ENCODE results near the gene ZNF385D. TPM values are rescaled to one million over a fixed set of nuclear protein-coding genes. Genes with fewer than 3 reads are reported as not detected.

The ZNF385D gene
- polyA plus RNA-seq, 1 of the 3 experiments (the other 2 are of a cell fraction): 1.8 TPM

GRCh38 chr3:21722301-21722700 is 28.7 kb downstream of the ZNF385D start:
- no peaks in the 10 kb centered on the region for H3K9me3 ChIP-seq
- 73% methylated on average over 4 of the region's 4 CpGs for WGBS (ENCODE audit: low lambda C conversion rate)
- no peak for TF ChIP-seq EP300 (IDR thresholded peaks at IDR 0.05; ENCODE audit: borderline replicate concordance in 1 of 2, low read depth in 1 of 2, low read length in 1 of 2)
- TF ChIP-seq MXI1 (IDR thresholded peaks at IDR 0.05; ENCODE audit: low read depth, low read length): no peak
- TF ChIP-seq FOXJ3 (CRISPR knock-in tag; IDR thresholded peaks at IDR 0.05): no peak
- no peaks in the 10 kb centered on the region for H3K9me2 ChIP-seq
- DNase-seq: no peak
- H3K27ac ChIP-seq (ENCODE audit: low read depth in 2 of 2, low read length in 1 of 2): no peak overlapping the region
- H3K27me3 ChIP-seq (ENCODE audit: insufficient read depth): no peaks in the 10 kb centered on the region
- CTCF ChIA-PET: interaction anchor here (1.0 to 1.6 kb wide), 2 partner anchors 17 to 18 kb away, joined by 3 to 5 read pairs; no protein-coding TSS in a partner anchor
- peaks cover 0 to 10% of the 10 kb centered on the region in 2 experiments; a peak in 2 of 4 replicates for H3K4me1 ChIP-seq (ENCODE audit: control insufficient read depth in 1 of 2, insufficient read depth in 2 of 2, low read depth in 1 of 2, low read length in 1 of 2)
- no peaks in the 10 kb centered on the region for H3K36me3 ChIP-seq (replicated peaks in 1 of 2; ENCODE audit: control insufficient read depth in 1 of 2, insufficient read depth in 2 of 2, low read length in 1 of 2)
- POLR2A ChIA-PET: no interaction called here
- H3F3A ChIP-seq (replicated peaks; ENCODE audit: insufficient read depth): peaks cover 16% of the 10 kb centered on the region
- no peaks in the 10 kb centered on the region for H3K79me2 ChIP-seq (ENCODE audit: insufficient read depth)
- no peak overlapping the region for H3K4me2 ChIP-seq
- H3K9ac ChIP-seq: no peak overlapping the region
- H2AFZ ChIP-seq (ENCODE audit: low read depth): no peak overlapping the region
- no peaks in the 10 kb centered on the region for H4K20me1 ChIP-seq (ENCODE audit: insufficient read depth)
- no peak overlapping the region for H3K4me3 ChIP-seq (ENCODE audit: low read depth in 2 of 2, low read length in 1 of 2)

GRCh38 chr3:21718943-21719591 is 31.9 kb downstream of the ZNF385D start:
- CTCF ChIA-PET: no interaction called here
- Histone ChIP-seq H3K79me2 (ENCODE audit: insufficient read depth) (no peaks in the 10 kb centered on the region), H2AFZ (ENCODE audit: low read depth) (no peak overlapping the region), H3K27ac (ENCODE audit: low read depth in 2 of 2, low read length in 1 of 2) (peak overlapping the region in 1 of 2 experiments; percentile 92; a peak in 3 of 4 replicates), H3K4me1 (ENCODE audit: control insufficient read depth in 1 of 2, insufficient read depth in 2 of 2, low read depth in 1 of 2, low read length in 1 of 2) (peaks cover 0 to 10% of the 10 kb centered on the region in 2 experiments; a peak in 2 of 4 replicates), H3K9me3 (no peaks in the 10 kb centered on the region), H3K4me2 (0 out of 2 replicates have a peak overlapping the region, but pooled peaks have one; percentile 32), H3F3A (replicated peaks; ENCODE audit: insufficient read depth) (peaks cover 17% of the 10 kb centered on the region), H3K9me2 (no peaks in the 10 kb centered on the region), H3K27me3 (ENCODE audit: insufficient read depth) (no peaks in the 10 kb centered on the region), H4K20me1 (ENCODE audit: insufficient read depth) (no peaks in the 10 kb centered on the region), H3K36me3 (replicated peaks in 1 of 2; ENCODE audit: control insufficient read depth in 1 of 2, insufficient read depth in 2 of 2, low read length in 1 of 2) (no peaks in the 10 kb centered on the region), H3K9ac (no peak overlapping the region), H3K4me3 (ENCODE audit: low read depth in 2 of 2, low read length in 1 of 2) (no peak overlapping the region)
- TF ChIP-seq GATA2 (CRISPR knock-in tag; IDR thresholded peaks at IDR 0.05) (no peak), ELF1 (IDR thresholded peaks at IDR 0.05) (no peak), SIN3A (IDR thresholded peaks at IDR 0.05; ENCODE audit: borderline replicate concordance, low read depth, low read length) (no peak), TAF1 (IDR thresholded peaks at IDR 0.05; ENCODE audit: borderline replicate concordance, low read depth, low read length) (no peak), JUND (IDR thresholded peaks at IDR 0.05) (no peak), NFIC (IDR thresholded peaks at IDR 0.05; ENCODE audit: borderline replicate concordance) (no peak), NRF1 (IDR thresholded peaks at IDR 0.05; ENCODE audit: low read depth, low read length) (no peak)
- POLR2A ChIA-PET: no interaction called here
- 90% methylated on average over 6 of the region's 6 CpGs for WGBS (ENCODE audit: low lambda C conversion rate)
- DNase-seq: no peak

- peaks cover 17% of the 10 kb centered on the region for H3F3A ChIP-seq (replicated peaks; ENCODE audit: insufficient read depth)
- H3K9me3 ChIP-seq: no peaks in the 10 kb centered on the region
- H4K20me1 ChIP-seq (ENCODE audit: insufficient read depth): no peaks in the 10 kb centered on the region
- H3K27ac ChIP-seq (ENCODE audit: low read depth in 2 of 2, low read length in 1 of 2): peak overlapping the region; percentile 53 to 92; a peak in 3 of 4 replicates
- POLR2A ChIA-PET: no interaction called here
- H3K9ac ChIP-seq: peak overlapping the region; percentile 37; the same call in 1 of the 2 replicates
- H3K4me2 ChIP-seq: peak overlapping the region; percentile 32; the same call in 1 of the 2 replicates
- 6% methylated on average over 3 of the region's 3 CpGs for WGBS (ENCODE audit: low lambda C conversion rate)
- H3K9me2 ChIP-seq: no peaks in the 10 kb centered on the region
- H3K4me1 ChIP-seq (ENCODE audit: control insufficient read depth in 1 of 2, insufficient read depth in 2 of 2, low read depth in 1 of 2, low read length in 1 of 2): peaks cover 0 to 10% of the 10 kb centered on the region in 2 experiments; a peak in 2 of 4 replicates
- H3K36me3 ChIP-seq (replicated peaks in 1 of 2; ENCODE audit: control insufficient read depth in 1 of 2, insufficient read depth in 2 of 2, low read length in 1 of 2): no peaks in the 10 kb centered on the region
- no peak overlapping the region for H2AFZ ChIP-seq (ENCODE audit: low read depth)
- no peaks in the 10 kb centered on the region for H3K79me2 ChIP-seq (ENCODE audit: insufficient read depth)
- no peaks in the 10 kb centered on the region for H3K27me3 ChIP-seq (ENCODE audit: insufficient read depth)
- H3K4me3 ChIP-seq (ENCODE audit: low read depth in 2 of 2, low read length in 1 of 2): no peak overlapping the region
- no peak for DNase-seq
- CTCF ChIA-PET: no interaction called here
- TF ChIP-seq ELF1 (IDR thresholded peaks at IDR 0.05) (no peak), REST (IDR thresholded peaks at IDR 0.05; ENCODE audit: low read depth, low read length) (0 out of 2 replicates have a peak, but pooled peaks have one; percentile 32), FOXJ3 (CRISPR knock-in tag; IDR thresholded peaks at IDR 0.05) (no peak), TCF12 (IDR thresholded peaks at IDR 0.05) (peak; percentile 90), YY1 (IDR thresholded peaks at IDR 0.05; ENCODE audit: low read depth) (peak; percentile 47; the same call in 1 of the 2 replicates), NRF1 (IDR thresholded peaks at IDR 0.05; ENCODE audit: low read depth, low read length) (no peak), FOXM1 (IDR thresholded peaks at IDR 0.05; ENCODE audit: low read depth) (peak; percentile 72), JUND (IDR thresholded peaks at IDR 0.05) (peak; percentile 91), RXRA (IDR thresholded peaks at IDR 0.05; ENCODE audit: borderline replicate concordance, low read depth) (peak; percentile 41; the same call in 1 of the 2 replicates), CTCF (IDR thresholded peaks at IDR 0.05) (no peak)
Observed at GRCh38 chr3:21718161-21718765, 32.7 kb downstream of the ZNF385D start.

Data from SK-N-SH (cell line).